Mucosa of descending colon (tissue), 3 donors: Measurements from ENCODE around the gene EZR. TPM values are rescaled to one million over a fixed set of nuclear protein-coding genes. Genes with fewer than 3 reads are reported as not detected.
A peak's percentile ranks its signal among the peaks of the same experiment; 100 is the strongest.
"Not testable (repeated sequence)": the region's sequence is repeated elsewhere in the genome, so short reads cannot be mapped to it uniquely, and the experiment has no call there.

ENCODE experiments used
- ATAC-seq: fragments of 200-7000 bp; cut with Tn5 transposase; one replicate; pipeline ENCODE4 v1.9.1; 2020; ENCODE audit warnings: mild to moderate bottlenecking, moderate library complexity
- DNase-seq, 3 donors: peaks; one replicate each; pipeline ENCODE4 v3.0.0-alpha.2; 2020
- H3K36me3 ChIP-seq: fragments of 200-600 bp; one replicate; pipeline ENCODE4 v1.8.0; 2021; ENCODE audit warnings: low read depth, mild to moderate bottlenecking
- H3K4me1 ChIP-seq: fragments of 200-600 bp; one replicate; pipeline ENCODE4 v1.8.0; 2021; ENCODE audit warnings: low read depth, mild to moderate bottlenecking
- H3K4me3 ChIP-seq: fragments of 200-600 bp; one replicate; pipeline ENCODE4 v1.8.0; 2021; ENCODE audit warnings: mild to moderate bottlenecking
- H3K9me3 ChIP-seq: fragments of 200-600 bp; one replicate; pipeline ENCODE4 v1.8.0; 2021; ENCODE audit warnings: mild to moderate bottlenecking
- intact Hi-C, 2 donors: fragments of 100-400 bp; cut with DNase I in 1 of 2; cut with micrococcal nuclease in 1 of 2; formaldehyde crosslinking; loops; one replicate each; pipeline versions ENCODE4 v1.11.0 to v1.11.1; 2022; cut with DNase I, micrococcal nuclease
- total RNA-seq, 3 donors: library from RNA; stranded (reverse); fragmentation: NEBNext Ultra II Directional in 2 of 3; extraction: Animal tissue kit (Norgen Biotek cat#: 25700) in 2 of 3; gene quantifications; one replicate each; pipeline versions ENCODE4 v1.2.1 to v1.2.4, GENCODE V29; 2021 to 2023
- TF ChIP-seq, protein P1 (sequence below): fragments of 200-600 bp; IDR thresholded peaks from one replicate; pipeline ENCODE4 v1.8.0; 2022; ENCODE audit warnings: antibody characterized with exemption, mild to moderate bottlenecking
- donor health status: DM: no; HTN: no; CAD: no; lungs with moderate emphysema.
- donor health status: DM: no; HTN: no; CAD: no.
- donor health status: DM: no; HTN: yes; CAD: no.

Gene EZR
- total RNA-seq, 3 donors from 2014 or later, result 220 to 421 (median 334) TPM

- H3K9me3 ChIP-seq, result no peaks in the 10 kb centered on the region
- ATAC-seq, result peak; percentile 39
- no peak overlapping the region for H3K4me3 ChIP-seq
- DNase-seq, result no peak
- intact Hi-C loops, result no loop called here
- TF ChIP-seq, protein P1, sequence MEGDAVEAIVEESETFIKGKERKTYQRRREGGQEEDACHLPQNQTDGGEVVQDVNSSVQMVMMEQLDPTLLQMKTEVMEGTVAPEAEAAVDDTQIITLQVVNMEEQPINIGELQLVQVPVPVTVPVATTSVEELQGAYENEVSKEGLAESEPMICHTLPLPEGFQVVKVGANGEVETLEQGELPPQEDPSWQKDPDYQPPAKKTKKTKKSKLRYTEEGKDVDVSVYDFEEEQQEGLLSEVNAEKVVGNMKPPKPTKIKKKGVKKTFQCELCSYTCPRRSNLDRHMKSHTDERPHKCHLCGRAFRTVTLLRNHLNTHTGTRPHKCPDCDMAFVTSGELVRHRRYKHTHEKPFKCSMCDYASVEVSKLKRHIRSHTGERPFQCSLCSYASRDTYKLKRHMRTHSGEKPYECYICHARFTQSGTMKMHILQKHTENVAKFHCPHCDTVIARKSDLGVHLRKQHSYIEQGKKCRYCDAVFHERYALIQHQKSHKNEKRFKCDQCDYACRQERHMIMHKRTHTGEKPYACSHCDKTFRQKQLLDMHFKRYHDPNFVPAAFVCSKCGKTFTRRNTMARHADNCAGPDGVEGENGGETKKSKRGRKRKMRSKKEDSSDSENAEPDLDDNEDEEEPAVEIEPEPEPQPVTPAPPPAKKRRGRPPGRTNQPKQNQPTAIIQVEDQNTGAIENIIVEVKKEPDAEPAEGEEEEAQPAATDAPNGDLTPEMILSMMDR, result no peak
- no peaks in the 10 kb centered on the region for H3K36me3 ChIP-seq
- peaks cover 62% of the 10 kb centered on the region for H3K4me1 ChIP-seq
These were observed 23.7 kb downstream of the EZR start for GRCh38 chr6:158795516-158795915.

- Histone ChIP-seq H3K36me3 (no peaks in the 10 kb centered on the region), H3K9me3 (no peaks in the 10 kb centered on the region), H3K4me1 (peaks cover 47% of the 10 kb centered on the region), H3K4me3 (no peak overlapping the region)
- TF ChIP-seq, protein P1, result no peak
- ATAC-seq, result peak; percentile 32
- no peak for DNase-seq
- intact Hi-C loops, result no loop called here
These were observed 25.7 kb downstream of the EZR start for GRCh38 chr6:158793432-158793831.

- H3K4me3 ChIP-seq, ATAC-seq, H3K36me3 ChIP-seq, H3K9me3 ChIP-seq, DNase-seq, intact Hi-C loops: not testable (repeated sequence)
- H3K4me1 ChIP-seq, result peaks cover 47% of the 10 kb centered on the region
These were observed 26.7 kb downstream of the EZR start for GRCh38 chr6:158792505-158792904.

DNA sequence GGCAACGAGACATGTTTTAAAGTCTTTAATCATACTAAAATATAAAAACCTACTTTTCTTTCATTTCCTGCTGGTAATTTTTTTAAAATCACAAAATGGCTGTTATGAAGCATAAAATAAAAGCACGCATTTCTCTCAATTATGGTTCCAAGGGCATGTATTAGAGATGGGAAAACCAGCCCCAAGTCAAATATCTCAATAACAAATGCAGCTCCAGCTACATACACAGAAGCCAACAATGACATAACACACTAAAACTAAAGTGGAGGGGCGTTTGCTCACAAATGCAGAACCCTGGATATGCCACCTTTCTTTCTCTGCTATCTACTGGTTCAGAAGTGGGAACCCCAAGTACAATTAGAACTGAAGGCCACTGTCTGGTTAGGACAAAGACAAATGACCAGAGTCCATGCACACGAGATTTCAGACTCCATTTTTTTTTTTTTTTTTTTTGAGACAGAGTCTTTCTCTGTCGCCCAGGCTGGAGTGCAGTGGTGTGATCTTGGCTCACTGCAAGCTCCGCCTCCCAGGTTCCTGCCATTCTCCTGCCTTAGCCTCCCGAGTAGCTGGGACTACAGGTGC lies 27.8 kb downstream of the EZR start:
- Histone ChIP-seq H3K36me3 (no peaks in the 10 kb centered on the region), H3K4me3 (no peak overlapping the region), H3K9me3 (no peaks in the 10 kb centered on the region), H3K4me1 (peaks cover 42% of the 10 kb centered on the region)
- intact Hi-C loops, result no loop called here
- DNase-seq (no peak), ATAC-seq (no peak)
- TF ChIP-seq, protein P1, result no peak

- H3K4me1 ChIP-seq, result peaks cover 23% of the 10 kb centered on the region
- intact Hi-C loops, result no loop called here
- DNase-seq (no peak), ATAC-seq (peak; percentile 39)
- TF ChIP-seq, protein P1, result no peak
- peaks cover 9% of the 10 kb centered on the region for H3K36me3 ChIP-seq
- H3K4me3 ChIP-seq, result no peak overlapping the region
- H3K9me3 ChIP-seq, result no peaks in the 10 kb centered on the region
These were observed 29.9 kb downstream of the EZR start for GRCh38 chr6:158789115-158789917.

DNA sequence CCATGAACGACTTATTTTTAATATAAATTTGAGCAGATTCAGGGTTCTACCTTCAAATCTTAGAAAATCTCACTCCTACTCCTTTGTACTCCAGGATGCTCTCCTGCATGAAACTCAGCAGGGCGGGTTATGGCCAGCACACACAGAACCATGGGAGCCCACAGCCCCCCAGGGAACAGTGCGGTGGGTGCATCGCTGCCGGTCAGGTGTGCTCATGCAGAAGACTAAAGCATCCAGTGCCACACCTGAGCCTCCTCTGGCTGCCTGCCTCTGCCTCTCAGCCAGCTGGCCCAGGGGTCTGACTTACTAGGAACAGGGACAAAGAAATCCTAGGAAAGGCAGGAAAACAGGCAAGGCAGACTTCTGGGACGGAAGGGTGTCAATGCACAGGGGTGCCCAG lies 31.8 kb downstream of the EZR start:
- Histone ChIP-seq H3K36me3 (peaks cover 19% of the 10 kb centered on the region), H3K4me1 (peaks cover 27% of the 10 kb centered on the region), H3K9me3 (no peaks in the 10 kb centered on the region), H3K4me3 (no peak overlapping the region)
- ATAC-seq, result peak; percentile 3
- intact Hi-C loops, result no loop called here
- TF ChIP-seq, protein P1, result no peak
- DNase-seq, result no peak
